Trophoblast cell (in vitro differentiated cells and primary cell): ENCODE results near the gene SPEG.

Experiments
- DNase-seq, 2 donors: peaks; one replicate each; pipeline ENCODE4 v3.0.0-alpha.2; 2016
- H2AFZ ChIP-seq: 2 replicates; pipeline ENCODE4 v1.6.1; 2013; ENCODE audit warnings: low read length, moderate library complexity, mild to moderate bottlenecking; ENCODE audit not compliant: insufficient read depth, poor library complexity
- H2AK5ac ChIP-seq: 2 replicates; pipeline ENCODE4 v1.6.1; 2013; ENCODE audit warnings: mild to moderate bottlenecking, low read length
- H2BK120ac ChIP-seq: 2 replicates; pipeline ENCODE4 v1.6.1; 2013; ENCODE audit warnings: low read length, mild to moderate bottlenecking, moderate library complexity; ENCODE audit not compliant: insufficient read depth, poor library complexity
- H2BK12ac ChIP-seq: 2 replicates; pipeline ENCODE4 v1.6.1; 2013; ENCODE audit warnings: mild to moderate bottlenecking, low read length, moderate library complexity
- H2BK5ac ChIP-seq: 2 replicates; pipeline ENCODE4 v1.6.1; 2013; ENCODE audit warnings: low read length, low read depth, moderate library complexity, mild to moderate bottlenecking; ENCODE audit not compliant: poor library complexity
- H3K14ac ChIP-seq: 2 replicates; pipeline ENCODE4 v1.6.1; 2013; ENCODE audit warnings: mild to moderate bottlenecking, low read length
- H3K18ac ChIP-seq: 2 replicates; pipeline ENCODE4 v1.6.1; 2013; ENCODE audit warnings: mild to moderate bottlenecking, low read length
- H3K23ac ChIP-seq: 2 replicates; pipeline ENCODE4 v1.6.1; 2013; ENCODE audit warnings: low read length
- H3K27ac ChIP-seq: 2 replicates; pipeline ENCODE4 v1.5.1; 2013; ENCODE audit warnings: low read depth, mild to moderate bottlenecking, inconsistent platforms, low read length, moderate library complexity
- H3K27me3 ChIP-seq: 2 replicates; pipeline ENCODE4 v1.6.1; 2013; ENCODE audit warnings: inconsistent platforms, mild to moderate bottlenecking, low read length, moderate library complexity; ENCODE audit not compliant: insufficient read depth
- H3K36me3 ChIP-seq, 2 experiments: 1 replicate in 1 of 2; 2 replicates in 1 of 2; pipeline ENCODE4 v1.6.1; 2013; ENCODE audit warnings: low read length in 2 of 2, mild to moderate bottlenecking in 2 of 2, moderate library complexity in 1 of 2; ENCODE audit not compliant: insufficient read depth in 2 of 2, control insufficient read depth in 1 of 2
- H3K4ac ChIP-seq: 2 replicates; pipeline ENCODE4 v1.6.1; 2013; ENCODE audit warnings: low read depth, mild to moderate bottlenecking, low read length, moderate library complexity
- H3K4me1 ChIP-seq, 2 experiments: 1 replicate in 1 of 2; 2 replicates in 1 of 2; pipeline ENCODE4 v1.6.1; 2013; ENCODE audit warnings: low read length in 2 of 2, mild to moderate bottlenecking in 2 of 2, moderate library complexity in 1 of 2; ENCODE audit not compliant: insufficient read depth in 2 of 2, control insufficient read depth in 1 of 2
- H3K4me2 ChIP-seq: 2 replicates; pipeline ENCODE4 v1.6.1; 2013; ENCODE audit warnings: inconsistent platforms, mild to moderate bottlenecking, low read length, moderate library complexity
- H3K4me3 ChIP-seq: 2 replicates; pipeline ENCODE4 v1.5.1; 2013; ENCODE audit warnings: mild to moderate bottlenecking, low read depth, low read length, inconsistent platforms
- H3K79me1 ChIP-seq: one replicate; pipeline ENCODE4 v1.6.1; 2013; ENCODE audit warnings: low read length
- H3K79me2 ChIP-seq: 2 replicates; pipeline ENCODE4 v1.6.1; 2013; ENCODE audit warnings: low read length, mild to moderate bottlenecking; ENCODE audit not compliant: control insufficient read depth, insufficient read depth, poor library complexity
- H3K9ac ChIP-seq: 2 replicates; pipeline ENCODE4 v1.6.1; 2013; ENCODE audit warnings: mild to moderate bottlenecking, low read length
- H3K9me3 ChIP-seq: 2 replicates; pipeline ENCODE4 v1.6.1; 2013; ENCODE audit warnings: low read depth, mild to moderate bottlenecking, control low read depth, inconsistent platforms, low read length; ENCODE audit not compliant: insufficient read depth
- H4K12ac ChIP-seq: 2 replicates; pipeline ENCODE4 v1.6.1; 2013; ENCODE audit warnings: low read depth, mild to moderate bottlenecking, low read length, moderate library complexity
- H4K8ac ChIP-seq: 2 replicates; pipeline ENCODE4 v1.6.1; 2013; ENCODE audit warnings: low read depth, mild to moderate bottlenecking, low read length, moderate library complexity
- H4K91ac ChIP-seq: one replicate; pipeline ENCODE4 v1.6.1; 2013; ENCODE audit warnings: low read depth, mild to moderate bottlenecking, low read length, moderate library complexity
- WGBS: extraction: QIAGEN DNeasy Blood & Tissue Kit; methylation state at CpG from one replicate; pipeline ENCODE4 v1.1.7; 2013; ENCODE audit warnings: missing lambda C conversion rate; ENCODE audit not compliant: insufficient read length, insufficient coverage; ENCODE audit errors: extremely low coverage; 5-methylcytosine and 5-hydroxymethylcytosine counted together

SPEG gene

GRCh38 chr2:219462349-219462748 lies 27.7 kb downstream of the SPEG start:
- Histone ChIP-seq H2AFZ (no peak overlapping the region), H3K36me3 (peaks cover 5 to 12% of the 10 kb centered on the region in 2 experiments), H3K9ac (no peak overlapping the region), H4K8ac (no peak overlapping the region), H2BK5ac (no peak overlapping the region), H3K9me3 (peaks cover 3% of the 10 kb centered on the region), H3K79me2 (no peaks in the 10 kb centered on the region), H3K27me3 (no peaks in the 10 kb centered on the region), H3K18ac (no peak overlapping the region), H3K79me1 (peaks cover 19% of the 10 kb centered on the region), H3K4me3 (no peak overlapping the region), H2BK12ac (no peak overlapping the region), H2BK120ac (no peak overlapping the region), H4K12ac (no peak overlapping the region), H3K23ac (no peak overlapping the region), H3K14ac (no peak overlapping the region), H2AK5ac (no peak overlapping the region), H3K4ac (no peak overlapping the region), H3K4me1 (peaks cover 26 to 31% of the 10 kb centered on the region in 2 experiments), H3K4me2 (no peak overlapping the region), H4K91ac (no peak overlapping the region), H3K27ac (no peak overlapping the region)
- DNase-seq, result no peak
- no CpG with 5 or more reads among the region's 9 CpGs for WGBS

- Histone ChIP-seq H3K27me3 (no peaks in the 10 kb centered on the region), H3K4me1 (peaks cover 23 to 28% of the 10 kb centered on the region in 2 experiments), H4K12ac (no peak overlapping the region), H4K8ac (no peak overlapping the region), H4K91ac (no peak overlapping the region), H3K4ac (no peak overlapping the region), H3K36me3 (peaks cover 5 to 12% of the 10 kb centered on the region in 2 experiments), H2BK5ac (no peak overlapping the region), H3K4me3 (no peak overlapping the region), H3K18ac (no peak overlapping the region), H3K14ac (no peak overlapping the region), H3K79me2 (no peaks in the 10 kb centered on the region), H3K4me2 (no peak overlapping the region), H3K23ac (no peak overlapping the region), H2BK12ac (no peak overlapping the region), H2AFZ (no peak overlapping the region), H3K9ac (no peak overlapping the region), H3K27ac (no peak overlapping the region), H2BK120ac (no peak overlapping the region), H2AK5ac (no peak overlapping the region), H3K79me1 (peaks cover 19% of the 10 kb centered on the region), H3K9me3 (peaks cover 3% of the 10 kb centered on the region)
- peak in 1 of 2 donors; percentile 18 for DNase-seq
- no CpG with 5 or more reads among the region's 21 CpGs for WGBS
These were observed 29.8 kb downstream of the SPEG start for GRCh38 chr2:219464286-219465032.

- Histone ChIP-seq H4K91ac (no peak overlapping the region), H3K14ac (no peak overlapping the region), H3K4me1 (peaks cover 11 to 15% of the 10 kb centered on the region in 2 experiments), H3K4me3 (no peak overlapping the region), H3K36me3 (peaks cover 5 to 12% of the 10 kb centered on the region in 2 experiments), H4K12ac (no peak overlapping the region), H2AFZ (no peak overlapping the region), H3K18ac (no peak overlapping the region), H4K8ac (no peak overlapping the region), H3K79me2 (no peaks in the 10 kb centered on the region), H3K27ac (no peak overlapping the region), H3K79me1 (peaks cover 8% of the 10 kb centered on the region), H2BK5ac (no peak overlapping the region), H3K4ac (no peak overlapping the region), H3K27me3 (no peaks in the 10 kb centered on the region), H3K4me2 (no peak overlapping the region), H3K9ac (no peak overlapping the region), H2BK120ac (no peak overlapping the region), H3K23ac (no peak overlapping the region), H2BK12ac (no peak overlapping the region), H2AK5ac (no peak overlapping the region), H3K9me3 (peaks cover 3% of the 10 kb centered on the region)
- no peak for DNase-seq
- no CpG with 5 or more reads among the region's 47 CpGs for WGBS
These were observed 31.3 kb downstream of the SPEG start for GRCh38 chr2:219465659-219466561.

- H2BK12ac ChIP-seq, result no peak overlapping the region
- H2BK5ac ChIP-seq, result no peak overlapping the region
- DNase-seq, result no peak
- no peak overlapping the region for H3K9ac ChIP-seq
- H3K36me3 ChIP-seq, result peaks cover 2 to 12% of the 10 kb centered on the region in 2 experiments
- H3K79me1 ChIP-seq, result no peaks in the 10 kb centered on the region
- no CpG with 5 or more reads among the region's 28 CpGs for WGBS
- H3K27me3 ChIP-seq, result no peaks in the 10 kb centered on the region
- H2AFZ ChIP-seq, result no peak overlapping the region
- no peak overlapping the region for H4K12ac ChIP-seq
- H3K14ac ChIP-seq, result no peak overlapping the region
- no peak overlapping the region for H3K4me2 ChIP-seq
- H3K23ac ChIP-seq, result no peak overlapping the region
- no peak overlapping the region for H3K27ac ChIP-seq
- no peak overlapping the region for H3K4ac ChIP-seq
- no peak overlapping the region for H3K4me3 ChIP-seq
- H4K8ac ChIP-seq, result no peak overlapping the region
- peaks cover 3% of the 10 kb centered on the region for H3K9me3 ChIP-seq
- H2BK120ac ChIP-seq, result no peak overlapping the region
- no peak overlapping the region for H3K18ac ChIP-seq
- no peak overlapping the region for H4K91ac ChIP-seq
- no peak overlapping the region for H2AK5ac ChIP-seq
- H3K79me2 ChIP-seq, result no peaks in the 10 kb centered on the region
- H3K4me1 ChIP-seq, result peaks cover 4 to 5% of the 10 kb centered on the region in 2 experiments
These were observed 32.4 kb downstream of the SPEG start for GRCh38 chr2:219466816-219467735.
